ENCODE data around the gene NPC2.

DNA sequence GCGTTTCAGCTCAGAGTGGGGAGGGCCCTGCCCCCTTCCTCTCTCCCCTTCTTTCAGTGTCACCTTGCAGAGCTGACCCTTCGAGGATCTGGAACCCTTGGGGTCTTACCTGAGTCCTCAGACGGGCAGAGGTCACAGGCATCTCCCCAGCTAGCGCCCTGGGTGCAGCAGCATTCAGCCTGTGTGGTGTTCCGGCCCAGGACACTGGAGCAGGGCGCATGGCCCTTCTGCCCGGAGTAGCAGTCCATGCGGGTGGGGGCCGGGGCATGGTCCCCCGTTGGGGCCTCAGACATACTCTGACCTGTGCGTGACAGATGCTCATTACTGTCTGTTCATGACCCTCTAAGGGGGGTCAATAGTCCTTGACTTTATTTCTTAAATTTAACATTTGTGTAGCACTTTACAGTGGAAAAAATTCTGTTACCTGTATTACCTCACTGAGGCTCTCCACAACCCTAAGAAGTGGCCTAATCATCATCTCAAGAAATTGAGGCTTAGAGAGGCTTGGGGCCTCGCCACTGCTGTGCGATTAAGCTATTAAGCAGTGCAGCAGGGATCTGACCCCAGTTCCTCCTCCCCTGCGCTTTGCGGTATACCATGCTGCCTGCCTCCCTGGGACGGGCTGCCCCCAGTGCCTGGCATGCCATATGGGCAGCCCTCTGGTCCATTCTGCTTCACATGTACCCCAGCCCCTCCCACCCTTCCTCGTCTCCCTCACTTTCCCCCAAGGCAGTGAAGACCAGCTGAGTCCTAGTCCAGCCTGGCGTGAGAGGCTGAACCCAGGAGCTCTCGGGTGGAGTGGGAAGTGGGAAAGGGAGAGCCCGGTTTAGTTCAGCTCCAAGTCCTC lies 12.0 kb upstream of the NPC2 start:
- no peak for TF ChIP-seq CTCF (IDR thresholded peaks at IDR 0.05; ENCODE audit: extremely low read depth in 1 of 2, insufficient read depth in 1 of 2, low read depth in 1 of 2, low read length in 2 of 2)
- TF ChIP-seq POLR2AphosphoS5 (IDR thresholded peaks at IDR 0.05; ENCODE audit: insufficient read depth, low read depth, low read length), result no peak
- no peak for TF ChIP-seq EZH2 (IDR thresholded peaks at IDR 0.05; ENCODE audit: borderline replicate concordance, low read depth, low read length, severe bottlenecking)
- TF ChIP-seq POLR2A (IDR thresholded peaks at IDR 0.05; ENCODE audit: low read depth, low read length), result no peak
- no peak for TF ChIP-seq GATA2 (IDR thresholded peaks at IDR 0.05; ENCODE audit: insufficient read depth, insufficient read length, low read depth, low read length)
- TF ChIP-seq, protein P1, sequence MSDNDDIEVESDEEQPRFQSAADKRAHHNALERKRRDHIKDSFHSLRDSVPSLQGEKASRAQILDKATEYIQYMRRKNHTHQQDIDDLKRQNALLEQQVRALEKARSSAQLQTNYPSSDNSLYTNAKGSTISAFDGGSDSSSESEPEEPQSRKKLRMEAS (IDR thresholded peaks at IDR 0.05; ENCODE audit: insufficient read depth, insufficient read length), result no peak
- no peak for TF ChIP-seq FOS (IDR thresholded peaks at IDR 0.05; ENCODE audit: borderline replicate concordance, insufficient read depth, low read length)
